Upper lobe of right lung (tissue), 1 donor: ENCODE data around the gene SHQ1. TPM values are rescaled to one million over a fixed set of nuclear protein-coding genes. Genes with fewer than 3 reads are reported as not detected.
"Not testable (repeated sequence)": the region's sequence is repeated elsewhere in the genome, so short reads cannot be mapped to it uniquely, and the experiment has no call there.

ENCODE experiments used
- ATAC-seq: fragments of 200-7000 bp; cut with Tn5 transposase; one replicate; pipeline ENCODE4 v1.9.1; 2020; ENCODE audit warnings: mild to moderate bottlenecking, moderate library complexity
- DNase-seq: peaks from one replicate; pipeline ENCODE4 v3.0.0-alpha.2; 2020
- H3K27ac ChIP-seq: fragments of 200-600 bp; one replicate; pipeline ENCODE4 v1.8.0; 2022
- H3K27me3 ChIP-seq: fragments of 200-600 bp; one replicate; pipeline ENCODE4 v1.8.0; 2022; ENCODE audit warnings: mild to moderate bottlenecking
- H3K36me3 ChIP-seq: fragments of 200-600 bp; one replicate; pipeline ENCODE4 v1.8.0; 2022
- H3K4me1 ChIP-seq: fragments of 200-600 bp; one replicate; pipeline ENCODE4 v1.8.0; 2022
- H3K4me3 ChIP-seq: fragments of 200-600 bp; one replicate; pipeline ENCODE4 v1.8.0; 2022; ENCODE audit warnings: mild to moderate bottlenecking
- H3K9me3 ChIP-seq: fragments of 200-600 bp; one replicate; pipeline ENCODE4 v1.8.0; 2022
- intact Hi-C: fragments of 100-400 bp; cut with DNase I; formaldehyde crosslinking; loops from one replicate; pipeline ENCODE4 v1.11.0; 2022
- total RNA-seq: library from RNA; stranded (reverse); fragmentation: NEBNext Ultra II Directional; extraction: Animal tissue kit (Norgen Biotek cat#: 25700); gene quantifications from one replicate; pipeline ENCODE4 v1.2.1, GENCODE V29; 2021
- TF ChIP-seq, protein P1 (sequence below): fragments of 200-600 bp; IDR thresholded peaks from one replicate; pipeline ENCODE4 v1.8.0; 2022; ENCODE audit warnings: antibody characterized with exemption
- donor health status: DM: no; HTN: yes; CAD: no; lungs with severe emphysema.

The SHQ1 gene
- total RNA-seq, 1 donor from 2014 or later = 17.3 TPM

DNA sequence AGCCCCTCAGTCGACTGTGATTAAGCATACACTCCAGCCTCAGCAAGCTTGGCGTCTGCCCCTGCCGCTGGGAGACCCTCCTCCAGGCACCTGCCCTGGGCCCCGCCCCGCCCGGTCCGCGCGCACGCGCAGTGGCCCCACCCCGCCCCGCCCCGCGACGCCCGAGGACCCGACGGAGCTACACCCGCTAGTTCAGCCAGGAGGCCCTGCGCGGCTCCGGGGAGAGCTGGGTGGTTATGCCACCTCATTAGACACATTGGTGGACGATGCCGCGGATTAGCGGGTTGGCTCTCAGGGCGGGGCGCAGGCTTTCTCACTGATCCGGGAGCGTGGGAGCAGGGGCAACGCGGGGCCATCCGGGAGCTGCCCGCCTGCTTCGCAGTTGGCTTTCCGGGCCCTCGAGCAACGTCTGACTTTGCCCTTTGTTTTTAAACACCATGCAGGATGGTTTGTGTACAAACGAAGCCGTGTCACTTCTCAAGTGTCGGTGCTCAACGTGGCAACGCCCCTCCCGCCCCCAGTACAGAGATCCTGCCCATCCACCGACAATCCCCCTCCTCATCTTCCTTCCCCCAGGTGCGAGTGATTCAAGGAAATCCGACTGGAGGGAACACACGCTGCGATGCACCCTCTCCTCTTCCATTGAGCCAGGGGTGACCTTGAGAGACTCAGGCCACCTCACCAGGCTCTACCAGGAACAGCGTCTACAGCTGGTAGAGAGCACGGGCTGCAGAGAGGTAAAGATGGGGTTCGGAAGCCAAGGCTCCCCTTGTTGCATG is 109.3 kb downstream of the SHQ1 start:
- H3K9me3 ChIP-seq = no peaks in the 10 kb centered on the region
- DNase-seq = peak; percentile 80

DNA sequence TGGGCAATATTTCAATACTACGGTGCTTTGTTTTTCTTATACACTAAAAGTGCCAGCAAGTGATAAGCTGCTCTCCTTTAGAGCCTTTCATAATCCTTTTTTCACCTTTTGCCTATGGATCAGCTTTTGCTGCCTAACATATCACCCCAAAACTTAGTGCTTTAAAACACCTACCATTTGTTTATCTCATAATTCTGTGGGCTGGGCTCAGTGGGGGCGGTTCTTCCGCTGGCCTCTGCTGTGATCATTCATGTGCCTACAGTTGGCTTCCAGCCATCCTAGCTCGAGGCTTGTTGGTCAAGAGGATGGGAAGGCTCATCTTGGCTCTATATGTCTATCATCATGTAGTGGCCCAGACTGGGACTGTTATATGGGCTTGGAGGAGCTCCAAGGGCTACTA is 113.2 kb downstream of the SHQ1 start:
- H3K27me3 ChIP-seq, H3K27ac ChIP-seq, H3K4me3 ChIP-seq, DNase-seq, H3K4me1 ChIP-seq, H3K9me3 ChIP-seq, intact Hi-C loops, H3K36me3 ChIP-seq, ATAC-seq: not testable (repeated sequence)

More for the DNA sequence above, 109.3 kb downstream of the SHQ1 start:
- TF ChIP-seq, protein P1, sequence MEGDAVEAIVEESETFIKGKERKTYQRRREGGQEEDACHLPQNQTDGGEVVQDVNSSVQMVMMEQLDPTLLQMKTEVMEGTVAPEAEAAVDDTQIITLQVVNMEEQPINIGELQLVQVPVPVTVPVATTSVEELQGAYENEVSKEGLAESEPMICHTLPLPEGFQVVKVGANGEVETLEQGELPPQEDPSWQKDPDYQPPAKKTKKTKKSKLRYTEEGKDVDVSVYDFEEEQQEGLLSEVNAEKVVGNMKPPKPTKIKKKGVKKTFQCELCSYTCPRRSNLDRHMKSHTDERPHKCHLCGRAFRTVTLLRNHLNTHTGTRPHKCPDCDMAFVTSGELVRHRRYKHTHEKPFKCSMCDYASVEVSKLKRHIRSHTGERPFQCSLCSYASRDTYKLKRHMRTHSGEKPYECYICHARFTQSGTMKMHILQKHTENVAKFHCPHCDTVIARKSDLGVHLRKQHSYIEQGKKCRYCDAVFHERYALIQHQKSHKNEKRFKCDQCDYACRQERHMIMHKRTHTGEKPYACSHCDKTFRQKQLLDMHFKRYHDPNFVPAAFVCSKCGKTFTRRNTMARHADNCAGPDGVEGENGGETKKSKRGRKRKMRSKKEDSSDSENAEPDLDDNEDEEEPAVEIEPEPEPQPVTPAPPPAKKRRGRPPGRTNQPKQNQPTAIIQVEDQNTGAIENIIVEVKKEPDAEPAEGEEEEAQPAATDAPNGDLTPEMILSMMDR = no peak
- intact Hi-C loops = no loop called here
- Histone ChIP-seq H3K4me3 (peak overlapping the region; percentile 47), H3K27ac (no peak overlapping the region), H3K36me3 (no peaks in the 10 kb centered on the region), H3K4me1 (peaks cover 3% of the 10 kb centered on the region), H3K27me3 (peaks cover 9% of the 10 kb centered on the region)
- peak; percentile 86 for ATAC-seq

DNA sequence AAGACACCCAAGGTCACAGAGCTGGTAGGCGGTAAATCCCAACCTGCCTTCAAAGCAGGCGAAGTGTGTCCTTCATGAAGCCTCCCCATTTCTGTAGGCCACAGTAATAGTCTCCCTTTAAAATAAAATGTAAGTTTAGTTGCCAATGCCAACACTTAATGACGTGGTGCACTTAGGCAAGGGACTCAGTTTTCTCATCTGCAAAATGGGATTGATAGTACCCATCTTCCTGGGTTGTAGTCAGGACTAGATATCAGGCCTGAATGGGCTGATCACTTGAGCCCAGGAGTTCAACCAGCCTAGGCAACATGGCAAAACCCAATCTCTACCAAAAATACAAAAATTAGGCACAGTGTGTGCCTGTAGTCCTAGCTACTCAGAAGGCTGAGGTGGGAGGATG is 114.6 kb downstream of the SHQ1 start:
- Histone ChIP-seq H3K36me3 (no peaks in the 10 kb centered on the region), H3K9me3 (peaks cover 7% of the 10 kb centered on the region), H3K4me1 (no peaks in the 10 kb centered on the region), H3K4me3 (no peak overlapping the region), H3K27me3 (peaks cover 9% of the 10 kb centered on the region), H3K27ac (no peak overlapping the region)
- ATAC-seq (no peak), DNase-seq (no peak)
- TF ChIP-seq, protein P1 = no peak
- intact Hi-C loops = no loop called here

DNA sequence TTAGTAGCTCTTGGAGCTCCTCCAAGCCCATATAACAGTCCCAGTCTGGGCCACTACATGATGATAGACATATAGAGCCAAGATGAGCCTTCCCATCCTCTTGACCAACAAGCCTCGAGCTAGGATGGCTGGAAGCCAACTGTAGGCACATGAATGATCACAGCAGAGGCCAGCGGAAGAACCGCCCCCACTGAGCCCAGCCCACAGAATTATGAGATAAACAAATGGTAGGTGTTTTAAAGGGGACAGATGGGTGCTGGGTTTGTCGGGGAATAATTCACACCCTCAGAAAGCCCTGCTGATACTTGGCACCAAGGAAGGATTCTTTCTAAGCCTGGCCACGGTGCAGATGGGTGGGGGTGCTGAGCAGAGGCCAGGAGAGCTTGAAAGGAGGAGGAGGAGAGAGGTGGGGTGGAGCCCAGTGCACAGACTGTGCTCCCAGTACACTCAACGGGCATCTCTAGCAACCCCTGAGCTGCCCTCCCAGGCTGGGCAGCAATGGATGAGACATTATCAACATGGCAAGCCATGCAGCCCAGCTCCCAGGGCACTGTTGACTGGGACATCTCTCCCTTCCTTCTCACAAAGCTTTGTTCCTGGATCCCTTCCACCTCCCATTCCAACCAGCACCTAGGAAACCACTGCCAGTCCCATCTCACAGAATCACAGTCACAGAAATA is 115.4 kb downstream of the SHQ1 start:
- ATAC-seq, DNase-seq, H3K27ac ChIP-seq, H3K36me3 ChIP-seq, intact Hi-C loops, H3K4me1 ChIP-seq, H3K27me3 ChIP-seq, H3K4me3 ChIP-seq, H3K9me3 ChIP-seq: not testable (repeated sequence)

DNA sequence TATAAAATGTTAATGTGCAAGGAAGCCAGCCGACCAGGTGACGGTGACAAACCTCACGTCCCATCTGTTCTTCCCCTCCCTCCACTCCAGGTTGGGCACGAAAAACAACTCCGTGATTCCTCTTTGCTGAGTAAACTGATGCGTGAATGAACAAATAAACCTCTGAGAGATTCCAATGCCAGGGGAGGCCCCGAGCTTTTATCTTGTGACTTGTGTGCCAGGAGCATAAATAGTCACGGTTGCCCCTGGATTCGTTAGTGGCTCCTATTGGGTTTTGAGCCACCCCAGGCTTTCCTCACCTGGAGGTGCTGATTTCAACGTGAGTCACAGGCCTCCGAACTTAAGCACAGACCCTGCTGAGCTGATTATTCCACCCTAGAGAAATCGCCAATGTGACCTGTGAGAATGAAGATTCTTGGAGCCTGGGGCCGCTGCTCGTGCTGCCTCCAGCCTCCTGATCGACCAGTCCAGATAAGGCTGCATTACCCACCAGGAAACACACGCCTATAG is 119.2 kb downstream of the SHQ1 start:
- Histone ChIP-seq H3K27ac (no peak overlapping the region), H3K4me3 (no peak overlapping the region), H3K36me3 (no peaks in the 10 kb centered on the region), H3K27me3 (no peaks in the 10 kb centered on the region), H3K9me3 (peaks cover 7% of the 10 kb centered on the region), H3K4me1 (no peaks in the 10 kb centered on the region)
- intact Hi-C loops = no loop called here
- no peak for ATAC-seq
- TF ChIP-seq, protein P1 = no peak
- DNase-seq = no peak

DNA sequence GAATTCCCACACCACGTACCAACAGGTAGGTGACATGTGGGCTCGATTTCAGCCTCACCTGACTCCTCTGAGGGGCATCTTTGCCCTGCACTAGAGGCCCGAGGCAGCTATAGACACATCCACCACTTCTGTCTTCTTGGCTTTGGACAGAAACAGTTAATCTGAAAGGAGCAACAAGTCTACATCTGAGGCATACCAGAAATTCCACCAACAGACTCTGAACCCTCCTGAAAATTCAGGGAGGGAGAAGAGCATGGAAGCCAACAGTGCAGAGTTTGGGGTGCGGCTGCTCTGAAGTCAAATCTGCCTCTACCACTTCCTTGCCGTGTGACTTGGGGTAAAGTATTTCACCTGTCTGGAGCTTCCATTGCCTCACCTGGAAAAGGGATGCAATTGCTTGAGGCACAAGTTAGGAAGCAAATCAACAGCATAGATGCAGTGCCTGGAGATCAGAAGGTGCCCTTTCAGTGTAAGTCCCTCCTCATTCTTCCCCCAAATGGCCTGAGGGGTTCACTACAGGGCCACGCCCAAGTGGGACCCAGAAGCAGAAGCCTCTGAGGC is 119.8 kb downstream of the SHQ1 start:
- ATAC-seq = no peak
- Histone ChIP-seq H3K27me3 (no peaks in the 10 kb centered on the region), H3K36me3 (no peaks in the 10 kb centered on the region), H3K9me3 (peaks cover 7% of the 10 kb centered on the region), H3K4me3 (no peak overlapping the region), H3K4me1 (no peaks in the 10 kb centered on the region), H3K27ac (no peak overlapping the region)
- intact Hi-C loops = no loop called here
- TF ChIP-seq, protein P1 = no peak
- no peak for DNase-seq
